Activated CD4-positive, alpha-beta T cell treated with anti-CD3 and anti-CD28 coated beads, Interleukin-2, amount 50 U/mL, for 1 hour (primary cell): ENCODE measurements around the gene FAHD2A.
A peak's percentile ranks its signal among the peaks of the same experiment; 100 is the strongest.
"Not testable (repeated sequence)": the region's sequence is repeated elsewhere in the genome, so short reads cannot be mapped to it uniquely, and the experiment has no call there.

ENCODE experiments used
- DNase-seq: peaks from one replicate; pipeline ENCODE4 v3.0.0-alpha.2; 2020

The FAHD2A gene

GRCh38 chr2:95376311-95377215 lies 25.9 kb upstream of the FAHD2A start:
- no peak for DNase-seq

DNA sequence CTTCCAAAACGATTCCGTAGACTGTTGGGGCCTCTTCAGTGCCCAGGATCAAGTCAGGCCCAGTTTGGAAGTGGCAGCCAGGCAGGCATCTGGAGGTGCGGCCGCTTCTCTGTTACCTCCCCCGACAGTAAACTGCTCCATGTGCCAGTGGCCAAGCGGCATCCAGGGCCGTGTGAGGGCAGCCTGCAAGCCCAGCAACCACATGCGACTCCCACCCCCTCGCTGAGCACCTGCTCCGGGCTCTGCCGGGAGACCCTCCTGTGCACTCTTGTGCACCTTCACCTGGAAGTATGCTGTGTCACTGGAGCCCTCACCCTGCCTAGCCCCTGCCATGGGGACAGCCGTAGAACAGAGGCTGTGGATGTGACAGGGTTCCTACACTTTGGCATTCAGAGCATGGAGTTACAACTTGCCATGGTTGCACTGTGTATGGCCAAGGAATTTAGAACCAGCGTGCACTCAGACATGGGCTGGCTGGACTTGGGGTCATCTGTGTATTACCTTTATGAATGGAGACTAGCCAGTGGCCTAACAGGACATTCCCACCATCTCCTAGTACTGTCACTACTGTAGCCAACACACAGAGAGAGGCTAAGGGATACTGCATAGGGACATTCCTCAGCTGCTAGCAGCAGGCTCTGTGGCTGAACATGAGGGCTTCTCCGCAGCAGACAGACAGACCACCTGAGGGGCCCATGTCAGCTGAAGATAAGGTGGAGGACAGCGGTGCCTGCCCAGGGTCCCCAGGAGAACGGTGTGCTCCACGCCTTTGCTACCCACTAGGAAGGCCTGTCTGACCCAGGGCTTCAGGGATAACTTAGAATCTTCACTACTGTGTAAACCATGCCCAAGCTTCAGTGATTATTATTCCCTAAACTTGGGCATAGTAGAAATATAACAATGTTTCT lies 25.0 kb upstream of the FAHD2A start:
- no peak for DNase-seq

DNA sequence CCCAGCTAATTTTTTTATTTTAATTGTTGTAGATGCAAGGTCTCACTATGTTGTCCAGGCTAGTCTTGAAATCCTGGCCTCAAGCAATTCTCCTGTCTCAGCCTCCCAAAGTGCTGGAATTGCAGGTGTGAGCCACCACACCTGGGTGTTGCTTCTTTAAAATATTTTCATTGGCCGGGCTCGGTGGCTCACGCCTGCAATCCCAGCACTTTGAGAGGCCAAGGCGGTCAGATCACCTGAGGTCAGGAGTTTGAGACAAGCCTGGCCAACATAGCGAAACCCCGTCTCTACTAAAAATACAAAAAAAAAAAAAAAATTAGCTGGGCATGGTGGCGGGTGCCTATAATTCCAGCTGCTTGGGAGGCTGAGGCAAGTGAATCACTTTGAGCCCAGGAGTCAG lies 24.2 kb upstream of the FAHD2A start:
- not testable (repeated sequence) for DNase-seq

DNA sequence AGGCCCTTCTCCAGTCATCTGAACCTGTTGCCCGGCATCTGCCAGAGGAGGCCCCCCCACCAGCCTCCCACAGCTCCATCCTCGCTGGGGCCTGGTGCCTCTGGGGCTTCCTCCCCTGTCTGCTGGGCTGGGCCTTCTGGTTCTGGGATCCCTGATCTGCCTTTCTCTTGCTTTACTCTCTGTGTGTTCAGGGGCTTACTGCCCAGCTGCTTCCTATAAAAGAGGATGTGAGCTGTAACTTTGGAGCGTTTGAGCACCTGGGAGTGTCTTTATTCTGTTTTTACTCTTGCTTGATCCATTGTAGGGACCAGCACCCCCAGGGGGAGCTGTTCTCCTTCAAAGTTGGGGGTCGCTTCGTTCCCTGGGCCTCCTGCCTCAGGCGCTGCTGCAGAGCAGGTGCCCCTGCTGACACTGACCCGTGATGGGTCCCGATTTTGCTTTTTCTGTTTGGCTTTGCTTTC lies 23.1 kb upstream of the FAHD2A start:
- no peak for DNase-seq

DNA sequence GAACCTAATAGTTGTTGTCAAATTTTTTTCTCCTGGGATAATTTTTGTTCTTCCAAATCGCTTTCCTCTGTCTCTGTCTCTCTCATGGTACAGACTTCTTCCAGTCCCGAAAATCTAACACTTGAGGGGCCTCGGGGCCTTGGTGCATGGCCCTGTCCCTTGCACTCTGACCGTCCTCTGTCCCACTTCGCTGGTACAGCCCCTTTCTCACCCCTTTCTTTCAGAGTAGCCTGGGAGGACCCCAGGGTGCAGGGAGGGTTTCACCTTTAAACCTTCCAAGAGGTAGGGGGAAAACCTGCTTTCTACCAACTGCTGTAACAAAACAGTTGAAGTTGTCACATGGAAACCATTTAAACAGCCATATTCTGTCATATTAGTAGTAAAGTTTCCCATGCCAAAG lies 22.2 kb upstream of the FAHD2A start:
- no peak for DNase-seq

GRCh38 chr2:95380731-95381130 lies 21.8 kb upstream of the FAHD2A start:
- DNase-seq = no peak

DNA sequence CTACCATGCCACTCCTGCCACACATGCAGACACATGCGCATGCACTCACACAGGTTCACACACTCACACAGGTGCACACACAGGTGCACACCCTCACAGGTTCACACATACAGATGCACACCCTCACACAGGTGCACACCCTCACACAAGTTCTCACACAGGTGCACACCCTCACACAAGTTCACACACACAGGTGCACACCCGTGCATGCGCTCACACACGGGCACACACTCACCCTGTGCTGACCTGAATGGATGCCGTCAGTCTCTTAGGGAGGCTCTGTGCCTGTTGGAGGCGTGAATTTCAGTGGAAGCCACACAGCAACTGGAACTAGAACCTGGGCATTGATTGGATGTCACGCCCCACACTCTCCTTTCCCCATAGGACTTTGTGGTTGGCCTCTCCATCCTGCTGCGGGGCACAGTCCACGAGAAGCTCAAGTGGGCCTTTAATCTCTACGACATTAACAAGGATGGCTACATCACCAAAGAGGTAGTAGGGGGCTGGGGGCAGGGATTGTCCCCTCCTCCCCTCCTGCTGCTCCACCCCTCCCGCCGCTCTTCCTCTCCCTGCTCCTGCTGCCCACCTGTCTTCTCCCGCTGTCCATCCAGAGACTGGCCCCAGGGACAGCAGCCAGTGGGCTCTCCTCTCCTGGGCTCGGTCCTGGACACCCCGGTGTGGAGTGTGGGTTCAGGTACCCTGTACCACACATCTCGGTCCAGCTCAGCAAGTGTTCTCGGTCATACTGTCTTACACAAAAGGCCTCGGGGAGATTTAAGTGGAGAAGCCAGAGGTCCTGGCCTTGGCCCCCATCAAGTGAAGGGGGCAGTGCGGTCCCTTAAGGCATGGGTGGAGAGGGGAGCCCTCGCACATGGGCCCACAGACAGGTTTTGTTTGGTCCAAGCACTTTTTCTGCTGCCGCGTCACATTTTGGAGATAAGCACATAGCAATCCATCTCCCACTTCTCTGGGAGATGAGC lies 21.0 kb upstream of the FAHD2A start:
- no peak for DNase-seq

DNA sequence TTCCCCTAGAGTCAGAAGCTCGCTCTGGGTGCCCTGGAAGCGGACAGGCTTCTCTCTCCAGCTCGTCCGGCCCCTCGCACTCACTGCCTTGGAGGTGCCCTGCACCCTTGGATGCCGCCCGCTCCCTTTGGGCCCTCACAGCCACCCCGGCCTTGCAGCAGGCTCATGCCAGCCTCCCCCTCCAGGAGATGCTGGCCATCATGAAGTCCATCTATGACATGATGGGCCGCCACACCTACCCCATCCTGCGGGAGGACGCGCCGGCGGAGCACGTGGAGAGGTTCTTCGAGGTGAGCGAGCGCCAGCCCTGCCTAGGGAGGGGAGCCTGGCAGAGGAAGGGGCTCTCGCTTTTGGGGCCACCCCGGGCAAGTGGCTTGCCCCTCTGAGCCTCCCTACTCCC lies 20.3 kb upstream of the FAHD2A start:
- DNase-seq = no peak

DNA sequence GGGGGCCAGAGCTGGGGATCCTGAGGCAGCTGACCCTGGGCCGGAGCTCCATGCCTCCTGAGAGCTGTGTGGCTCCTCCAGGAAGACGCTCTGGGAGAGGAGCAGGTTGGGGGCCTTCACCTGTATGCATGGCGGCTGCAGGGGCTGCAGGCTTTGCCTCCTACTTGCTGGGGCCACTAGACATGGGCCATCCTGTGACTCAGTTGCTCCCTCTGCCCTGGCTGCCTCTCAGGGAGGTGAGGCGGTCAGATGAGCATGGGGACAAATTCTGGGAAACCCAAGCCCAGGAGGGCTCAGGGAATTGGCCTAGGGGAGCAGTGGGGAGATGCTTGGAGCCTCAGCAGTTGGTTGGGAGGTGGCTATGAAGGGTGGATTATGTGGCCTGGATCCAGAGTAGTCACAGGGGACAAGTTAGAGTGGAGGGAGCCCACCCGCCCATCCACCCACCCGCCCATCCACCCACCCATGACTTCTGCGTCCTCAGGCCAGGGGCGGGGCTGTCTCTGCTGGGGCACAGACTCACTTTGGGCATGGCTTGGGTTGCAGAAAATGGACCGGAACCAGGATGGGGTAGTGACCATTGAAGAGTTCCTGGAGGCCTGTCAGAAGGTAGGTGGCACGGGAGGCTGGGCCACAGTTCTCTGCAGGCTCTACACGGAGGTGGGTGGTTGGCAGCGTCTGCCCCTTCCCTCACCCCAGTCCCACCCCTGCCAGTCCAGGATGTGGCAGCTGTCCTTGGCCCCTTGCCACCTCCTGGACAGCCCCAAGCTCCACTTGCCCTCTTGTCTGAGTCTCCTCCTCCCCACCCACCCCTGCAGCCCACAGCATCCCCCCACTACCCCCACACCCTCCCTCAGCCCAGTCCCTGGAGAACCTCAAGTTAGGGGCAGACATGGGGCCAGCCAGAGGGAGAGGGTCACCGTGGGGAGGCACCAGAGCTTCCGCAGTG lies 19.5 kb upstream of the FAHD2A start:
- DNase-seq = no peak

GRCh38 chr2:95383635-95384027 lies 18.9 kb upstream of the FAHD2A start:
- no peak for DNase-seq

DNA sequence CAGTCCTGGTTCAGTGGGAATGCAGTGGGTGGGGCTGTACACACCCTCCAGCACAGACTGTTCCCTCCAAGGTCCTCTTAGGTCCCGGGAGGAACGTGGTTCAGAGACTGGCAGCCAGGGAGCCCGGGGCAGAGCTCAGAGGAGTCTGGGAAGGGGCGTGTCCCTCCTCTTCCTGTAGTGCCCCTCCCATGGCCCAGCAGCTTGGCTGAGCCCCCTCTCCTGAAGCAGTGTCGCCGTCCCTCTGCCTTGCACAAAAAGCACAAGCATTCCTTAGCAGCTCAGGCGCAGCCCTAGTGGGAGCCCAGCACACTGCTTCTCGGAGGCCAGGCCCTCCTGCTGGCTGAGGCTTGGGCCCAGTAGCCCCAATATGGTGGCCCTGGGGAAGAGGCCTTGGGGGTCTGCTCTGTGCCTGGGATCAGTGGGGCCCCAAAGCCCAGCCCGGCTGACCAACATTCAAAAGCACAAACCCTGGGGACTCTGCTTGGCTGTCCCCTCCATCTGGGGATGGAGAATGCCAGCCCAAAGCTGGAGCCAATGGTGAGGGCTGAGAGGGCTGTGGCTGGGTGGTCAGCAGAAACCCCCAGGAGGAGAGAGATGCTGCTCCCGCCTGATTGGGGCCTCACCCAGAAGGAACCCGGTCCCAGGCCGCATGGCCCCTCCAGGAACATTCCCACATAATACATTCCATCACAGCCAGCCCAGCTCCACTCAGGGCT lies 17.5 kb upstream of the FAHD2A start:
- no peak for DNase-seq

DNA sequence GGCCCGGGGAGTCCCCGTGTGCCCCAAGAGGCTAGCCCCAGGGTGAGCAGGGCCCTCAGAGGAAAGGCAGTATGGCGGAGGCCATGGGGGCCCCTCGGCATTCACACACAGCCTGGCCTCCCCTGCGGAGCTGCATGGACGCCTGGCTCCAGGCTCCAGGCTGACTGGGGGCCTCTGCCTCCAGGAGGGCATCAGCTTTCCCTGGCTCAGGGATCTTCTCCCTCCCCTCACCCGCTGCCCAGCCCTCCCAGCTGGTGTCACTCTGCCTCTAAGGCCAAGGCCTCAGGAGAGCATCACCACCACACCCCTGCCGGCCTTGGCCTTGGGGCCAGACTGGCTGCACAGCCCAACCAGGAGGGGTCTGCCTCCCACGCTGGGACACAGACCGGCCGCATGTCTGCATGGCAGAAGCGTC lies 16.9 kb upstream of the FAHD2A start:
- no peak for DNase-seq

DNA sequence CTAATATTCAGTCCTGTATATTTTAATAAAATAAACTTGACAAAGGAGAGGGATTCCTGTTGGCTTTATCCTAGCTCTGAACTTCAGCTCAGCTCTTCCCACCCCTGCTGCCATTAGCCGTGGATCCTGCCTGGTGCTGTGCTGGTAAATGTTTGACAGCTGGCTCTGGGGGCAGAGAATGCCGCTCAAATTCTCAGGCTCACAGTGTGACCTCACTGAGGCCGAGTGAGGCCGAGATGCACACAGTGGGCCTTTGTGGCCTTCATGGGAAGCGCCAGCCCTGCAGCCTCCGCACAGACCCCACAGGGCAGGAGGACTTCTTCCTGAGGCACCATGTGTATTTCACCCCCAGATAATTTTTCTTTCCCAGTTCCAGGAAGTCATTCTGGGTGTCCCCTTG lies 16.5 kb upstream of the FAHD2A start:
- DNase-seq = no peak

- DNase-seq = no peak
Measured at GRCh38 chr2:95387358-95387757, 15.2 kb upstream of the FAHD2A start.

- no peak for DNase-seq
Measured at GRCh38 chr2:95388091-95388692, 14.3 kb upstream of the FAHD2A start.

GRCh38 chr2:95388856-95389244 lies 13.7 kb upstream of the FAHD2A start:
- no peak for DNase-seq

GRCh38 chr2:95389245-95390119 lies 13.0 kb upstream of the FAHD2A start:
- DNase-seq = peak; percentile 38

- DNase-seq = no peak
Measured at GRCh38 chr2:95390272-95390880, 12.1 kb upstream of the FAHD2A start.

DNA sequence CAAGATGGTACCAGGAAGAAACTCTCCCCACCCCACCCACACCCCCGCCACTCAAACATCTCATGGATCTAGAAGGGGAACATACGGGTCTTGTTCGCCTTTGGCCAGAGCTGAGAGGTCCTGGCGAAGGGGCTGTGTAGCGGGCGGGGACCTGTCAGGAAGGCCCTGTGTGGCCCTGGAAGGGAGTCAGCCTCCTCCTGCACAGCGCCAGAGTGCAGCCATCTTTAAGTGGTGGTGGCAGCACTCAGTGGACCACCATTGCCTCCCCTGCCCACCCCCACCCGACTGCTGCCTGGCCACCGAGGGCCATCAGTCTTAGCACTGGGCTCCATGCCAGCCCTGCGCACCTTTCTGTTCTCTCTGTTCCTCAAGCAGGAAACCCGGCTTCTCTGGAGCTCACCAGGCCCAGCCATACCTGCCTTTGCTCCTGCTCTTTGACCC lies 11.6 kb upstream of the FAHD2A start:
- no peak for DNase-seq
